DMS79 (cell line): ENCODE data around the gene DNAJC12.
"Not testable (repeated sequence)": the region's sequence is repeated elsewhere in the genome, so short reads cannot be mapped to it uniquely, and the experiment has no call there.

Experiments used
- DNase-seq: peaks from one replicate; lab custom pipeline; 2025; lab: John Stamatoyannopoulos, UW

DNAJC12 gene

GRCh38 chr10:67837541-67838314, at the start of gene DNAJC12:
Gene DNAJC12, minus strand, starts transcription at chr10:67838188. Its CDS starts 177 bp downstream, at chr10:67838011.
- DNase-seq, result peak; percentile 21

GRCh38 chr10:67884842-67885670, 47.1 kb upstream of the DNAJC12 start:
- peak; percentile 4 for DNase-seq

GRCh38 chr10:67884313-67884841, 46.4 kb upstream of the DNAJC12 start, which contains the start of gene SIRT1:
Gene SIRT1, plus strand, starts transcription at chr10:67884656. Its CDS starts 66 bp downstream, at chr10:67884722.
- DNase-seq, result peak; percentile 55

- DNase-seq, result no peak
Observed at GRCh38 chr10:67883710-67884312, 45.8 kb upstream of the DNAJC12 start.

GRCh38 chr10:67878133-67878532, 40.1 kb upstream of the DNAJC12 start:
- no peak for DNase-seq

GRCh38 chr10:67877421-67877820, 39.4 kb upstream of the DNAJC12 start:
- not testable (repeated sequence) for DNase-seq

GRCh38 chr10:67875340-67876238, 37.6 kb upstream of the DNAJC12 start:
- DNase-seq, result no peak

GRCh38 chr10:67869996-67870395, 32.0 kb upstream of the DNAJC12 start:
- DNase-seq, result no peak

- DNase-seq, result no peak
Observed at GRCh38 chr10:67868132-67868531, 30.1 kb upstream of the DNAJC12 start.

GRCh38 chr10:67864607-67865371, 26.8 kb upstream of the DNAJC12 start:
- DNase-seq, result no peak

- no peak for DNase-seq
Observed at GRCh38 chr10:67863094-67863493, 25.1 kb upstream of the DNAJC12 start.

GRCh38 chr10:67861750-67862432, 23.9 kb upstream of the DNAJC12 start:
- DNase-seq, result no peak

GRCh38 chr10:67858971-67859370, 21.0 kb upstream of the DNAJC12 start:
- DNase-seq, result no peak

GRCh38 chr10:67853512-67853911, 15.5 kb upstream of the DNAJC12 start:
- DNase-seq, result no peak

GRCh38 chr10:67852761-67853160, 14.8 kb upstream of the DNAJC12 start:
- no peak for DNase-seq

- DNase-seq, result no peak
Observed at GRCh38 chr10:67851186-67851585, 13.2 kb upstream of the DNAJC12 start.

GRCh38 chr10:67849331-67850011, 11.5 kb upstream of the DNAJC12 start:
- DNase-seq, result peak; percentile 53

- no peak for DNase-seq
Observed at GRCh38 chr10:67843284-67843683, 5.3 kb upstream of the DNAJC12 start.

GRCh38 chr10:67841737-67842136, 3.7 kb upstream of the DNAJC12 start:
- no peak for DNase-seq
